Esophagus muscularis mucosa (tissue), 4 donors: Measurements from ENCODE around the gene DNM1. TPM values are rescaled to one million over a fixed set of nuclear protein-coding genes. Genes with fewer than 3 reads are reported as not detected.

Experiments used
- DNase-seq: peaks from one replicate; pipeline ENCODE4 v3.0.0-alpha.2; 2017; ENCODE audit errors: extremely low spot score
- H3K27ac ChIP-seq, 4 donors: fragments of 200-600 bp; sonication (generic); replicated peaks in 1 of 4; 1 replicate in 3 of 4; 2 replicates in 1 of 4; pipeline ENCODE4 v1.5.1; 2016 to 2019; ENCODE audit warnings: mild to moderate bottlenecking in 1 of 4
- H3K27me3 ChIP-seq, 4 donors: fragments of 200-600 bp; sonication (generic); one replicate each; pipeline versions ENCODE4 v1.5.1 to v1.6.0; 2016 to 2019
- H3K36me3 ChIP-seq, 4 donors: fragments of 200-600 bp; sonication (generic); one replicate each; pipeline ENCODE4 v1.5.1; 2016 to 2019
- H3K4me1 ChIP-seq, 4 donors: fragments of 200-600 bp; sonication (generic); one replicate each; pipeline ENCODE4 v1.5.1; 2016 to 2019
- H3K4me3 ChIP-seq, 4 donors: fragments of 200-600 bp; sonication (generic); 1 replicate in 2 of 4; 2 replicates in 2 of 4; pipeline ENCODE4 v1.5.1; 2016 to 2019; ENCODE audit warnings: mild to moderate bottlenecking in 4 of 4, moderate library complexity in 1 of 4
- H3K9me3 ChIP-seq, 4 donors: fragments of 200-600 bp; sonication (generic); 1 replicate in 3 of 4; 2 replicates in 1 of 4; pipeline ENCODE4 v1.5.1; 2016 to 2019
- EP300 ChIP-seq: sonication (generic); formaldehyde crosslinking; IDR thresholded peaks from one replicate; pipeline ENCODE4 v1.6.1; 2017; ENCODE audit warnings: antibody characterized with exemption
- POLR2A ChIP-seq: fragments of 450-650 bp; IDR thresholded peaks from one replicate; pipeline ENCODE4 v1.6.1; 2017; ENCODE audit warnings: antibody characterized with exemption, moderate library complexity, mild to moderate bottlenecking, low read depth
- POLR2AphosphoS5 ChIP-seq, 2 donors: sonication (generic); formaldehyde crosslinking; IDR thresholded peaks; one replicate each; pipeline ENCODE4 v1.6.1; 2017; ENCODE audit warnings: antibody characterized with exemption in 2 of 2
- WGBS: methylation state at CpG from one replicate; pipeline ENCODE4 v1.1.5; 2018; 5-methylcytosine and 5-hydroxymethylcytosine counted together
- intact Hi-C: fragments of 100-400 bp; cut with DNase I; formaldehyde crosslinking; loops from one replicate; pipeline ENCODE4 v1.15.1; 2023
- total RNA-seq, 4 donors: library from RNA; depleted of rRNA; stranded (reverse); fragments of >200 nt; gene quantifications; one replicate each; pipeline versions ENCODE4 v1.1.0 to v1.2.1, GENCODE V29; 2016
- TF ChIP-seq, protein P1 (sequence below), 3 experiments: fragments of 200-600 bp in 2 of 3; fragments of 450-650 bp in 1 of 3; sonication (generic) in 2 of 3; IDR thresholded peaks; one replicate each; pipeline ENCODE4 v1.5.1; 2017 to 2019; ENCODE audit warnings: antibody characterized with exemption in 3 of 3, mild to moderate bottlenecking in 2 of 3, moderate library complexity in 1 of 3

DNM1 gene
- total RNA-seq, 4 donors from 2014 or later = 10.9 to 27.0 (median 16.8) TPM

DNA sequence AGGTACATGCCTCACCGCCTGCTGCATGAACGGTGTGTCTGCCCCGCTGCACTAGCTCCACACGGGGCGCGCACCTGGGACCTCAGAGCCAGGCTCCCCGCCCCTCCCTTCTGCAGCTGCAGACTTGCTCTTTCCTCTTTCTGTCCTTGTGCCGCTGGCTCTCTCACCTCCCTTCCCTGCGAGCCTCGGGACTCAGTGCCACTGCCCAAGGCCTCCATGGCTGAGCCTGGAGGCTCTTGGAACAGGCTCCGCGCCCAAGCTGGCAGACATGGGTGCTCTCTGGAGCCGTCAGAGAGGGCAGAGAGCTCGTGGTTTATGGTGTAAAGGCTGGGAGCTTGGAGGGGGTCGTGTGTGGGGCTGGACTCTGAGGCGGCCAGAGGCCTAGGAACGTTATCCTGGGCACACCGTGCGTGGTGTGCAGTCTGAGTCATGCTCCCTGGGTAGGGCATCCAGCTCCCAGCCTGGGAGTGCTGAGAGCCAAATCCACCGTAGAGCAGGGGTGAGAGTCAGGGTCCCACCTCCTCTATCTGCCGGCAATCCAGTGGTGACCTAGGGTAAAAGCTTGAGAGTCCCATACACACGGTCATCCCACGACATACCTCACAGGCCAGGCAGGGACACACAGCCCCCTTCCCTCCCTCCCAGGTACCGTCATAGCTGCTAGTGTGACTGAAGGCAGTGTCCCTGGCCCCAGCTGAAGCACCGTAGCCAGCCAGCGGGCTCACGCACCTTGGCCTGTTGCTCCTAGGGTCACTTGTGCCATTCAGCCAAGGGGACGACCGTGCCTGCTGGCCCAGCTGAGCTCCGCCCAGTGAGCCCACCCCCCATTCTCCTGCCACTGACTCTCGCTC lies 50.2 kb downstream of the DNM1 start:
- WGBS = 94% methylated on average over 29 of the region's 31 CpGs
- H3K27me3 ChIP-seq = peaks cover 0 to 22% (median 2%) of the 10 kb centered on the region in 4 donors
- H3K36me3 ChIP-seq = peaks cover 16 to 35% (median 27%) of the 10 kb centered on the region in 4 donors
- no peak overlapping the region for H3K27ac ChIP-seq
- H3K9me3 ChIP-seq = no peaks in the 10 kb centered on the region
- peaks cover 15 to 25% (median 18%) of the 10 kb centered on the region in 4 donors for H3K4me1 ChIP-seq
- TF ChIP-seq, protein P1, sequence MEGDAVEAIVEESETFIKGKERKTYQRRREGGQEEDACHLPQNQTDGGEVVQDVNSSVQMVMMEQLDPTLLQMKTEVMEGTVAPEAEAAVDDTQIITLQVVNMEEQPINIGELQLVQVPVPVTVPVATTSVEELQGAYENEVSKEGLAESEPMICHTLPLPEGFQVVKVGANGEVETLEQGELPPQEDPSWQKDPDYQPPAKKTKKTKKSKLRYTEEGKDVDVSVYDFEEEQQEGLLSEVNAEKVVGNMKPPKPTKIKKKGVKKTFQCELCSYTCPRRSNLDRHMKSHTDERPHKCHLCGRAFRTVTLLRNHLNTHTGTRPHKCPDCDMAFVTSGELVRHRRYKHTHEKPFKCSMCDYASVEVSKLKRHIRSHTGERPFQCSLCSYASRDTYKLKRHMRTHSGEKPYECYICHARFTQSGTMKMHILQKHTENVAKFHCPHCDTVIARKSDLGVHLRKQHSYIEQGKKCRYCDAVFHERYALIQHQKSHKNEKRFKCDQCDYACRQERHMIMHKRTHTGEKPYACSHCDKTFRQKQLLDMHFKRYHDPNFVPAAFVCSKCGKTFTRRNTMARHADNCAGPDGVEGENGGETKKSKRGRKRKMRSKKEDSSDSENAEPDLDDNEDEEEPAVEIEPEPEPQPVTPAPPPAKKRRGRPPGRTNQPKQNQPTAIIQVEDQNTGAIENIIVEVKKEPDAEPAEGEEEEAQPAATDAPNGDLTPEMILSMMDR (IDR thresholded peaks at IDR 0.05) = no peak
- TF ChIP-seq POLR2AphosphoS5 (IDR thresholded peaks at IDR 0.05) = no peak
- TF ChIP-seq POLR2A = no peak
- TF ChIP-seq EP300 = no peak
- H3K4me3 ChIP-seq = no peak overlapping the region
- no peak for DNase-seq
- intact Hi-C loops = no loop called here

DNA sequence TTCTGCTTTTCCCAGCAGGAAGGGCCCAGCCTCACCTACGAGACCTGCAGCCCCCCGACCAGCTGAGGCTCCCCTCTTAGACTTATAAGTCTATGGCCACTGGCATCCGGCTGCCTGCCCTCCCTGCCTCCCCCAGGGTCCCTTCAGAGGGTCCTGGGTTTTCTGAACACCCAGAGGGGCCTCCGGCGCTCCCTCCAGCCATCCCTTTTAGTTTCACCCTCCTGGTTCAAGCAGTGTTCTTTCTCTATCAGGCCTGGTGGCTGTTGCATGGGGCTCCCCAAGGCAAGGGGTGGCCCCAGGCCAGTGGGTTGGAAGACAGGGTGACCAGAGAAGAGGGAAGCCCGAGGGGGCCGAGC lies 50.8 kb downstream of the DNM1 start:
- peaks cover 0 to 22% (median 2%) of the 10 kb centered on the region in 4 donors for H3K27me3 ChIP-seq
- no peak for DNase-seq
- intact Hi-C loops = no loop called here
- H3K27ac ChIP-seq = no peak overlapping the region
- peaks cover 15 to 25% (median 18%) of the 10 kb centered on the region in 4 donors for H3K4me1 ChIP-seq
- H3K4me3 ChIP-seq = no peak overlapping the region
- H3K36me3 ChIP-seq = peaks cover 22 to 41% (median 33%) of the 10 kb centered on the region in 4 donors
- 89% methylated on average over 7 of the region's 7 CpGs for WGBS
- TF ChIP-seq POLR2AphosphoS5 (IDR thresholded peaks at IDR 0.05) = no peak
- TF ChIP-seq, protein P1 (IDR thresholded peaks at IDR 0.05) = no peak
- TF ChIP-seq EP300 = no peak
- no peak for TF ChIP-seq POLR2A
- no peaks in the 10 kb centered on the region for H3K9me3 ChIP-seq

DNA sequence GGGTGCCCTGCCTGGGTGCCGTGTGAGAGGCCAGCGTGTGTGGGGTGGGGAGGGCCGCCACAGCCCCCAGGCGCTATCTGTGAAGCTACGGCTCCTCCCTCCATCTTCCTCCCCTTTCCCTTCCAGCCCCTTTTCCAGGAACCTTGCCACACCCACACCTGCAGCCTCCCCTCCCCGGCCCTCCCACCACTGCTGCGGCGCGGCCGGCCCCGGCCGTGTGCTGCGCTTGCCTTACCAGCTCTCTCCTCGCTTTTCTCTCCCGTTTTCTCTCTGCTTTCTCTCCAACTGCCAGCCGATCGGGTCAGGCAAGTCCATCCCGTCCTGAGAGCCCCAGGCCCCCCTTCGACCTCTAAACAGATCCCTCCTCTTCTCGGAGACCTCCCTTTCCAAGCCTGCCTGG lies 51.2 kb downstream of the DNM1 start:
- no peak overlapping the region for H3K4me3 ChIP-seq
- intact Hi-C loops = no loop called here
- H3K36me3 ChIP-seq = peaks cover 26 to 45% (median 37%) of the 10 kb centered on the region in 4 donors
- peaks cover 0 to 22% (median 2%) of the 10 kb centered on the region in 4 donors for H3K27me3 ChIP-seq
- H3K27ac ChIP-seq = no peak overlapping the region
- H3K9me3 ChIP-seq = no peaks in the 10 kb centered on the region
- TF ChIP-seq POLR2AphosphoS5 (IDR thresholded peaks at IDR 0.05) (no peak), POLR2A (no peak)
- H3K4me1 ChIP-seq = peaks cover 15 to 25% (median 18%) of the 10 kb centered on the region in 4 donors
- no peak for DNase-seq
- WGBS = 89% methylated on average over 20 of the region's 20 CpGs

DNA sequence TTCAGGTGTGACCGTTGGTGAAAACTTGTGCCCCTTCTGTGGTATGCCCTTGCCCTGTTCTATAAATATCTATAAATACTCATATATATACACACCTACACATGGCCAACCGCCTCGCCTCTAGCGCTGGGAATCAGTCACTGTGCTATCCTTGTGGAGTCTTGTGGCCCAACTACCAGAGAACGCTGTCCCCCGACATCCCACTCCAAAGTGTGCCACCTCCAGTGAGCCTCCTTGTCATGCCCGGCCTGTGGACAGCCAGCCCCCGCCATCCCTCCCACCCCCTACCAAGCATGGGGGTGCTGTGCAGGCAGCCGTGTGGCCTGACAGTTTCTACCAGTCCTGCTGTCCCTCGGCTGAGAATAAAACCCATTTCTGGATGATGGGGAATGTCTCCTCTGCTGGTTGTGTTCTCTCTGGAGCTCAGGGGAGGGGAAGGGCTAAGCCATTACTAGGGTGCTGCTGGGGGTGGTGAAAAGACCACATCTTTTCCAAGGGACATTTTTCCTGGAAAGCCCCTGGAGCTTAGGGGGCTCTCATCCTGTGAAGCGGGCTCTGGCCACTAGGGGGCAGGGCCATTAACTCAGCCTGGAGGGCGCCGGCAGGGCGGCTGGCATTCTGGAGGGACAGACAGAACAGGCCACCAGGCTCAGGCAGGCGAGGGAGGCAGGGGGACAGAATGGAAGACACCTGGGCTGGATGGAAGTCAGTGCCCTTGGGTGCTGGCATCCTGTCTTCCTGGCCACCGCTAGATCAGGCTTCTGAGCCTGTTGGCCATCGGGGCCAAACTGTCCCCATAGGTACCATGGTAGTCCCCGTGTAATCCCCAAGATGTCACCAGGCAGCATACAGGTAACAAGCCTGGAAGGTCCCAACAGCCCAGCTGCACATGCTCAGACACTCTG lies 51.9 kb downstream of the DNM1 start:
- peaks cover 0 to 21% (median 2%) of the 10 kb centered on the region in 4 donors for H3K27me3 ChIP-seq
- no peak overlapping the region for H3K27ac ChIP-seq
- WGBS = 47% methylated on average over 11 of the region's 18 CpGs
- intact Hi-C loops = no loop called here
- H3K9me3 ChIP-seq = no peaks in the 10 kb centered on the region
- no peak for DNase-seq
- peak in 1 of 2 donors; percentile 21 for TF ChIP-seq POLR2AphosphoS5 (IDR thresholded peaks at IDR 0.05)
- TF ChIP-seq, protein P1 (IDR thresholded peaks at IDR 0.05) = peak; percentile 62 to 86 (median 69)
- no peak for TF ChIP-seq EP300
- TF ChIP-seq POLR2A = no peak
- H3K4me1 ChIP-seq = peaks cover 14 to 24% (median 17%) of the 10 kb centered on the region in 4 donors
- H3K4me3 ChIP-seq = no peak overlapping the region
- peaks cover 32 to 52% (median 44%) of the 10 kb centered on the region in 4 donors for H3K36me3 ChIP-seq
